GM12865 (cell line): Measurements from ENCODE around the gene SLC47A1.
"Not testable (repeated sequence)": the region's sequence is repeated elsewhere in the genome, so short reads cannot be mapped to it uniquely, and the experiment has no call there.

Experiments
- DNase-seq: peaks from one replicate; pipeline ENCODE4 v3.0.0; 2010; ENCODE audit warnings: low read depth
- H3K4me3 ChIP-seq: 2 replicates; pipeline ENCODE4 v1.5.1; 2011; ENCODE audit warnings: mild to moderate bottlenecking, low read depth, low read length, control low read depth
- TF ChIP-seq, protein P1 (sequence below): IDR thresholded peaks from 2 replicates; pipeline ENCODE4 v1.5.1; 2011; ENCODE audit warnings: low read length, control low read depth, low read depth, inconsistent platforms; ENCODE audit not compliant: insufficient read depth; ENCODE audit errors: missing control alignments

SLC47A1 gene

DNA sequence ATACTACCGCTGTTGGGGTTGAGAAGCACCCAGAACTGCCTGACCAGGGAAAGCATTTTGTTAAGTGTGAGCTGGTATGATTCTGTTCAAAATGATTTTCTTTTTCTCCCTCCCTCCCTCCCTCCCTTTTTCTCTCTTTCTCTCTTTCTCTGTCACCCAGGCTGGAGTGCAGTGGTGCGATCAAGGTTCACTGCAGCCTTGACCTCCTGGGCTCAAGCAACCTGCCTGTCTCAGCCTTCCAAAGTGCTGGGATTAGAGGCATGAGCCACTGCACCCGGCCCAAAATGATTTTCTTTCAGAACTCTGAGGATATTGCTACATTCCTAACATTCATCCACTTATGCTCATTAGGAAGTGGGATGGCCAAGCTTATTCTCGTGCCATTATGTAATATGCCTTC lies 41.3 kb downstream of the SLC47A1 start:
- no peak overlapping the region for H3K4me3 ChIP-seq
- DNase-seq: no peak
- TF ChIP-seq, protein P1, sequence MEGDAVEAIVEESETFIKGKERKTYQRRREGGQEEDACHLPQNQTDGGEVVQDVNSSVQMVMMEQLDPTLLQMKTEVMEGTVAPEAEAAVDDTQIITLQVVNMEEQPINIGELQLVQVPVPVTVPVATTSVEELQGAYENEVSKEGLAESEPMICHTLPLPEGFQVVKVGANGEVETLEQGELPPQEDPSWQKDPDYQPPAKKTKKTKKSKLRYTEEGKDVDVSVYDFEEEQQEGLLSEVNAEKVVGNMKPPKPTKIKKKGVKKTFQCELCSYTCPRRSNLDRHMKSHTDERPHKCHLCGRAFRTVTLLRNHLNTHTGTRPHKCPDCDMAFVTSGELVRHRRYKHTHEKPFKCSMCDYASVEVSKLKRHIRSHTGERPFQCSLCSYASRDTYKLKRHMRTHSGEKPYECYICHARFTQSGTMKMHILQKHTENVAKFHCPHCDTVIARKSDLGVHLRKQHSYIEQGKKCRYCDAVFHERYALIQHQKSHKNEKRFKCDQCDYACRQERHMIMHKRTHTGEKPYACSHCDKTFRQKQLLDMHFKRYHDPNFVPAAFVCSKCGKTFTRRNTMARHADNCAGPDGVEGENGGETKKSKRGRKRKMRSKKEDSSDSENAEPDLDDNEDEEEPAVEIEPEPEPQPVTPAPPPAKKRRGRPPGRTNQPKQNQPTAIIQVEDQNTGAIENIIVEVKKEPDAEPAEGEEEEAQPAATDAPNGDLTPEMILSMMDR: no peak

DNA sequence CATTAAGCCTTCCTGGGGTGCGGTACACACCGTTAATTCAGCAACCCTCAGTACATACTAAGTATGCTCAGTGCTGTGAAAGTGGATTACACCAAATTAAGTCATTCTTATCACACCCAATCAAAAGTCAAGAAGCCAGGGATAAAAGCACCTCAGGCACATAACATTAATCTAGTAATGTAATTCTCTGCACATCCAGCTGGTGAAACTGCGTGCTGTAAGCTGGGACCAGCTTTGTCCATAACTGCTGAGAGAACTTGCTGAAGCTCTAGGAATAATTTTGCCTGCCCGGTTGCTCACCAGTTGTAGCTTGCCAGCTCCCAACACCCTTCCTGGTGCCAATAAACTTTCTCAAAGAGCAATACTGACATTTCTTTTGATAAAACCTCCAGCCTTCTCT lies 44.9 kb downstream of the SLC47A1 start:
- TF ChIP-seq, protein P1: no peak
- H3K4me3 ChIP-seq: no peak overlapping the region
- DNase-seq: no peak

DNA sequence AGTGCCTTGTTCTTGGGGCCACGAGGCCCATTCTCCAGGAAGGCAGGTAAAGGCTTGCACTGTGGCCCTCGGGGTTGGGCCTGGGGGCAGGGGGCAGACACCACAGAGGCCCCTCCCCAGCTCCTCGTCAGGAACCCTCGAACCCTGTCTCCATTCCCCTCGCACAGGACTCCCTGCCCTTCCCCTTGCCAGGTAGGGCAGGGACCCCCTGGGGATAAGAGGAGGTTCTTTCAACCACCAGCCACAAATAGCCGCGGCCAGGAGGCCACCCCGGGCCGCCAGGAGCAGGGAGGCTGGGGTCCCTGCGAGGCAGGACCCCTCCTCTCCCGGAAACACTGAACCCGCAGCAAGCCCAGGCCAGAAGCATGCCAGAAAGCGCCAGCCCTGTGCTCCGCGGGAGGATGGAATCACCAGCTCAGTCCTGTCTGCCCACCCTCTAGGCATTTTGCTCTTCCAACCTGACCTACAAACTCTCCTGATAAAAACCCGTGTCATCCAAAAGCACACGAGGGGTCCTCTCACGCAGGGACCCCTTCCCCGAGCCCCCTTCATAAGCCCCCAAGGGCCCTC lies 45.6 kb downstream of the SLC47A1 start:
- TF ChIP-seq, protein P1: no peak
- H3K4me3 ChIP-seq: no peak overlapping the region
- no peak for DNase-seq

DNA sequence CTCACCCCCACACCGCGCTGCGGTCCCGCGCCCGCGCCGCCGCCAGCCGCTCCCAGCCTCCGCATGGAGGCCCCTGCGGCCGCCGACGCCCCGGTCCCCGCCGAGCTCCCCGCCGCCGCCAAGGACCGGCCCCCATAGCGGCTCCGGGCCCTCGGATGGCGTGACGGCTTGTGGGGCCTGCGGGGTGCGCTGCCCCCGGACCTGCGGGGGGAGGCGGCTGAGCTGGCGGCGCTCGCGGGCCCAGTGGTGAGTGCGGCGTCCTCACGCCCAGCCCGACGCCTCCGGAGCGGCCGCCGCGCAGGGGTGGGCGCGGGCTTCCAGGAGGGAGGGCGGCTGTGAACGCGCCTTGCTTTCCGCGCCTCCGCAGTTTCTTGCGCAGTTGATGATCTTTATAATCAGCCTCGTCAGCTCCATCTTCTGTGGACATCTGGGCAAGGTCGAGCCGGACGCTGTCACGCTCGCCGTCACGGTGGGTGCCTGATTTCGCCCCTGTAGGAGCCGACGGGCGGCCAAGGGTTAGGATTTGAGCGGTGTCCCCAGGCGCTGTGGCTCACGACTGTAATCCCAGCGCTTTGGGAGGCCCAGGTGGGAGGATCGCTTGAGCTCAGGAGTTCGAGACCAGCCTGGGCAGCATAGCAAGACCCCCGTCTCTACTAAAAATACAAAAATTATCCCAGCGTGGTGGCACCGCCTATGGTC lies 46.4 kb downstream of the SLC47A1 start:
- no peak overlapping the region for H3K4me3 ChIP-seq
- DNase-seq: no peak
- TF ChIP-seq, protein P1: no peak

DNA sequence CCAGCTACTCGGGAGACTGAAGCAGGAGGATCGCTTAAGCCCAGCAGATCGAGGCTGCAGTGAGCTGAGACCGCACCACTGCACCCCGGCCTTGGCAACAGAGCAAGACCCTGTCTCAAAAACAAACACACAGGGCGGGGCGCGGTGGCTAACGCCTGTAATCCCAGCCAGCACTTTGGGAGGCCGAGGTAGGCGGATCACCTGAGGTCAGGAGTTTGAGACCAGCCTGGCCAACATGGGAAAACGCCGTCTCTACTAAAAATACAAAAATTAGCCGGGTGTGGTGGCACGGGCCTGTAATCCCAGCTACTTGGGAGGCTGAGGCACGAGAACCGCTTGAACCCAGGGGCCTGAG lies 46.9 kb downstream of the SLC47A1 start:
- not testable (repeated sequence) for DNase-seq, H3K4me3 ChIP-seq

DNA sequence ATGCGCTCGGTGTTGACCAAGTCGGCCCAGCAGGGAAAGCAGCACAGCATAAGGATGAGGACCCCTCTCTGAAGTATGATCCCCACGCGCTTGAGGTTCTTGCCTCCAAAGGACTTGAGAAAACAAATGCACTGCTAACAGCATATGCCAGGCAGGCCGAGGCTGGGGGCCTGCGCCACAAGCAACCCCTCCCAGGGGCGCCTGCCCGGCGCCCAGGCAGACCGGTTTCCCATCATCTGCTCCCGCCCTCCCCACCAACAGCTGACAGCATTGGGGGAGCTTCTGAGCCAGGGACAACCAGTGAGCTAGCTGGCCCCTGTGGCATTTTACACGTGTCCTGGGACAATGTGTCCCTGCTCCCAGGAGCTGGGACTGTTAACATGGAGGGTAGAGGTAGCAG lies 48.5 kb downstream of the SLC47A1 start:
- not testable (repeated sequence) for H3K4me3 ChIP-seq, DNase-seq

DNA sequence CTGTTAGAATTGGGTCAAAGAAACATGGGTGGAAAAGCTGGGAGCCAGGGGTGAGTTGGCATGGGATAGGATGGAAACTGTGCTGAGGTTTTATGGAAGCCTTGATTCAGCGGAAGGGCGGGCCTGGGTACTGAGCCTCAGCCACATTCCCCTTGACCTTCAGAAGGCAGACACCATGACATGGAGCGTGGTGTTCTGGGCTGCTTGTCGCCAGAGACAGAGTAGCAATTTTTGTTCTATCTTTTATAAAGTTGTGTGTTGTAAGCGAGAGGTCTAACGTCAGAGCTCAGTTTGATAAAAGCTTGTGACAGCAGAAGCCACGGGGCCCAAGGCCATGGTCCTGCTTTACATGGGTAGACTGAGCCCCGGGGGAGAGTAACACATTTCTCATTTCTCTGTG lies 50.2 kb downstream of the SLC47A1 start:
- no peak overlapping the region for H3K4me3 ChIP-seq
- DNase-seq: no peak
- TF ChIP-seq, protein P1: no peak

DNA sequence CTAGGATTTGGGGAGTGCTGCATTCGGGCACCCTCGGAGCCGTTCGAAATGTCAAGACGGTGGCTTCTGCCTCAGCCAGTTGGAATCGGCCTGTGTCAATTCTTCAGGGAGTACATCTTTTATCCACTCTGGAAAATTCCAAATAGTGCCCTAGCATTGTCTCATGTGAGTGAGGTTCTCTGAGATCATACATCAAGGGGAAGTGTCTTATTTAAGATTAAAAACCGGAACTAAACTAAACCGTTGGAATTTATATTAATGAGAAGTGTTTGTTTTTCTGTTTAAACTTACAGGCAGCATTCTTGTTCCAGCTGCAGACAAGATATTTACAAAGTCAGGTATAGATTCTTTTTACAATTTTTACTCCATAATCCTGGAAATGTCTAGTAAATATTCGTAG lies 56.8 kb downstream of the SLC47A1 start:
- no peak for DNase-seq
- TF ChIP-seq, protein P1: no peak
- no peak overlapping the region for H3K4me3 ChIP-seq
